Astrocyte (in vitro differentiated cells and primary cell): ENCODE measurements around the gene PLPPR3. TPM values are rescaled to one million over a fixed set of nuclear protein-coding genes. Genes with fewer than 3 reads are reported as not detected.

Experiments
- DNase-seq: peaks from one replicate; pipeline ENCODE4 v3.0.0-alpha.2; 2010; ENCODE audit warnings: low read depth
- FAIRE-seq: peaks from 2 replicates; lab custom pipeline; 2011; peaks lifted over from hg19 to GRCh38; lab: Jason Lieb, UNC
- H2AFZ ChIP-seq: 2 replicates; pipeline ENCODE4 v1.6.0; 2012; ENCODE audit warnings: low read depth, low read length, inconsistent platforms
- H3K27ac ChIP-seq: 2 replicates; pipeline ENCODE4 v1.5.1; 2011; ENCODE audit warnings: low read depth, low read length, inconsistent platforms
- H3K27me3 ChIP-seq: 2 replicates; pipeline ENCODE4 v1.6.0; 2011; ENCODE audit warnings: low read length, inconsistent platforms; ENCODE audit not compliant: insufficient read depth
- H3K36me3 ChIP-seq: 2 replicates; pipeline ENCODE4 v1.5.1; 2011; ENCODE audit warnings: low read length, inconsistent platforms; ENCODE audit not compliant: insufficient read depth
- H3K4me1 ChIP-seq: 2 replicates; pipeline ENCODE4 v1.5.1; 2011; ENCODE audit warnings: low read length, inconsistent platforms; ENCODE audit not compliant: insufficient read depth
- H3K4me2 ChIP-seq: 2 replicates; pipeline ENCODE4 v1.6.0; 2012; ENCODE audit warnings: low read length, inconsistent platforms
- H3K4me3 ChIP-seq: 2 replicates; pipeline ENCODE4 v1.5.1; 2011; ENCODE audit warnings: low read depth, mild to moderate bottlenecking, low read length, inconsistent platforms; ENCODE audit not compliant: insufficient read depth
- H3K79me2 ChIP-seq: 2 replicates; pipeline ENCODE4 v1.6.0; 2012; ENCODE audit warnings: mild to moderate bottlenecking, low read length, inconsistent platforms; ENCODE audit not compliant: insufficient read depth
- H3K9ac ChIP-seq: 2 replicates; pipeline ENCODE4 v1.6.0; 2012; ENCODE audit warnings: mild to moderate bottlenecking, low read length, inconsistent platforms
- H3K9me3 ChIP-seq: 2 replicates; pipeline ENCODE4 v1.5.1; 2012; ENCODE audit warnings: low read depth, mild to moderate bottlenecking, low read length, inconsistent platforms; ENCODE audit not compliant: insufficient read depth
- H4K20me1 ChIP-seq: 2 replicates; pipeline ENCODE4 v1.6.0; 2012; ENCODE audit warnings: low read length, inconsistent platforms; ENCODE audit not compliant: insufficient read depth
- H3K27ac Mint-ChIP-seq: one replicate; pipeline ENCODE4 v1.8.0; 2021; ENCODE audit warnings: mild to moderate bottlenecking, mixed read lengths; ENCODE audit not compliant: unreplicated experiment
- H3K27me3 Mint-ChIP-seq: one replicate; pipeline ENCODE4 v1.8.0; 2021; ENCODE audit warnings: low read depth, mixed read lengths; ENCODE audit not compliant: unreplicated experiment
- H3K36me3 Mint-ChIP-seq: one replicate; pipeline ENCODE4 v1.8.0; 2021; ENCODE audit warnings: low read depth, mixed read lengths; ENCODE audit not compliant: unreplicated experiment
- H3K4me1 Mint-ChIP-seq: one replicate; pipeline ENCODE4 v1.8.0; 2021; ENCODE audit warnings: low read depth, mixed read lengths; ENCODE audit not compliant: unreplicated experiment
- H3K4me3 Mint-ChIP-seq: one replicate; pipeline ENCODE4 v1.8.0; 2021; ENCODE audit warnings: mild to moderate bottlenecking, moderate library complexity, mixed read lengths; ENCODE audit not compliant: unreplicated experiment
- H3K9me3 Mint-ChIP-seq: one replicate; pipeline ENCODE4 v1.8.0; 2021; ENCODE audit warnings: mild to moderate bottlenecking, mixed read lengths; ENCODE audit not compliant: unreplicated experiment
- EZH2 ChIP-seq: IDR thresholded peaks from 2 replicates; pipeline ENCODE4 v1.6.1; 2012; ENCODE audit warnings: mild to moderate bottlenecking, low read length, inconsistent platforms; ENCODE audit not compliant: insufficient read depth
- total RNA-seq: library from RNA; stranded (reverse); gene quantifications from 2 replicates; pipeline ENCODE4 v1.2.1, GENCODE V29; 2021
- TF ChIP-seq, protein P1 (sequence below): IDR thresholded peaks from 2 replicates; pipeline ENCODE4 v1.5.1; 2011; ENCODE audit warnings: low read depth, mild to moderate bottlenecking, inconsistent platforms, low read length, moderate library complexity; ENCODE audit not compliant: insufficient read depth

The PLPPR3 gene
- total RNA-seq, 1 donor from 2014 or later = 36.5 TPM

DNA sequence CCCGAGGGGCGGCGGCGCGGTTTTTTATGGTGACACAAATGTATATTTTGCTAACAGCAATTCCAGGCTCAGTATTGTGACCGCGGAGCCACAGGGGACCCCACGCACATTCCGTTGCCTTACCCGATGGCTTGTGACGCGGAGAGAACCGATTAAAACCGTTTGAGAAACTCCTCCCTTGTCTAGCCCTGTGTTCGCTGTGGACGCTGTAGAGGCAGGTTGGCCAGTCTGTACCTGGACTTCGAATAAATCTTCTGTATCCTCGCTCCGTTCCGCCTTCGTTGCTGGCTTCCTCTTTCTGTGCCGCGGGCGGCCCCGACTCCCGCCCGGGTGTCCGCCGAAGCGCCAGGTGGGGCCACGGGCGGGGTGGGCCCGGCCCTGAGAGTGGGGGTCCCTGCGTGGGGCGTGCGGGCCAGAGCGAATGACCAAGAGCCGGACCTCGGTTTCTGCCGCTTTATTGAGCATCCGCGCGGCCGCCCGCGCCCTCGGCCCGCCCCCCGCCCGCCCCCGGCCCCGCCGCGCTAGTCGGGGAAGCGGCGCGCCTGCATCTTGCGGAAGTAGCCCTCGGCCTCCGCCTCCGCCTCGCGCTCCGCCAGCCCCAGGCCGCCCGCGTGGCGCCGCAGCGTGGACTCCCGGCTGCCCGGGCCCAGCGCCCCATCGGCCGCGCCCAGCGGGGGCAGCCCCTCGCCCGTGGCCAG is 9.6 kb downstream of the PLPPR3 start:
- FAIRE-seq (no peak), DNase-seq (no peak)
- Mint-ChIP-seq H3K9me3 (no peaks in the 10 kb centered on the region), H3K27ac (no peak overlapping the region), H3K27me3 (no peaks in the 10 kb centered on the region), H3K4me3 (no peak overlapping the region), H3K4me1 (no peaks in the 10 kb centered on the region), H3K36me3 (peaks cover 13% of the 10 kb centered on the region)
- Histone ChIP-seq H3K27ac (no peak overlapping the region), H4K20me1 (peaks cover 60% of the 10 kb centered on the region), H3K79me2 (peaks cover 35% of the 10 kb centered on the region), H2AFZ (no peak overlapping the region), H3K9ac (no peak overlapping the region), H3K36me3 (peaks cover 26% of the 10 kb centered on the region), H3K9me3 (no peaks in the 10 kb centered on the region), H3K4me2 (no peak overlapping the region), H3K4me3 (no peak overlapping the region), H3K27me3 (no peaks in the 10 kb centered on the region), H3K4me1 (no peaks in the 10 kb centered on the region)
- no peak for TF ChIP-seq EZH2
- TF ChIP-seq, protein P1, sequence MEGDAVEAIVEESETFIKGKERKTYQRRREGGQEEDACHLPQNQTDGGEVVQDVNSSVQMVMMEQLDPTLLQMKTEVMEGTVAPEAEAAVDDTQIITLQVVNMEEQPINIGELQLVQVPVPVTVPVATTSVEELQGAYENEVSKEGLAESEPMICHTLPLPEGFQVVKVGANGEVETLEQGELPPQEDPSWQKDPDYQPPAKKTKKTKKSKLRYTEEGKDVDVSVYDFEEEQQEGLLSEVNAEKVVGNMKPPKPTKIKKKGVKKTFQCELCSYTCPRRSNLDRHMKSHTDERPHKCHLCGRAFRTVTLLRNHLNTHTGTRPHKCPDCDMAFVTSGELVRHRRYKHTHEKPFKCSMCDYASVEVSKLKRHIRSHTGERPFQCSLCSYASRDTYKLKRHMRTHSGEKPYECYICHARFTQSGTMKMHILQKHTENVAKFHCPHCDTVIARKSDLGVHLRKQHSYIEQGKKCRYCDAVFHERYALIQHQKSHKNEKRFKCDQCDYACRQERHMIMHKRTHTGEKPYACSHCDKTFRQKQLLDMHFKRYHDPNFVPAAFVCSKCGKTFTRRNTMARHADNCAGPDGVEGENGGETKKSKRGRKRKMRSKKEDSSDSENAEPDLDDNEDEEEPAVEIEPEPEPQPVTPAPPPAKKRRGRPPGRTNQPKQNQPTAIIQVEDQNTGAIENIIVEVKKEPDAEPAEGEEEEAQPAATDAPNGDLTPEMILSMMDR = no peak

DNA sequence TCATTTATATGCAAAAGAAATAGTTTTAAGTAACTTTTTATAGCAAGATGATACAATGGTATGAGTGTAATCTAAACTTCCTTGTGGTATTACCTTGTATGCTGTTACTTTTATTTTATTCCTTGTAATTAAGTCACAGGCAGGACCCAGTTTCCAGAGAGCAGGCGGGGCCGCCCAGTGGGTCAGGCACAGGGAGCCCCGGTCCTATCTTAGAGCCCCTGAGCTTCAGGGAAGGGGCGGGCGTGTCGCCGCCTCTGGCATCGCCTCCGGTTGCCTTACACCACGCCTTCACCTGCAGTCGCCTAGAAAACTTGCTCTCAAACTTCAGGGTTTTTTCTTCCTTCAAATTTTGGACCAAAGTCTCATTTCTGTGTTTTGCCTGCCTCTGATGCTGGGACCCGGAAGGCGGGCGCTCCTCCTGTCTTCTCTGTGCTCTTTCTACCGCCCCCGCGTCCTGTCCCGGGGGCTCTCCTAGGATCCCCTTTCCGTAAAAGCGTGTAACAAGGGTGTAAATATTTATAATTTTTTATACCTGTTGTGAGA is 10.2 kb downstream of the PLPPR3 start:
- no peak overlapping the region for H3K4me3 ChIP-seq
- peaks cover 41% of the 10 kb centered on the region for H3K79me2 ChIP-seq
- H3K27me3 Mint-ChIP-seq = no peaks in the 10 kb centered on the region
- H3K36me3 ChIP-seq = peaks cover 32% of the 10 kb centered on the region
- no peak overlapping the region for H2AFZ ChIP-seq
- no peak overlapping the region for H3K27ac Mint-ChIP-seq
- no peaks in the 10 kb centered on the region for H3K9me3 ChIP-seq
- peaks cover 66% of the 10 kb centered on the region for H4K20me1 ChIP-seq
- peaks cover 14% of the 10 kb centered on the region for H3K36me3 Mint-ChIP-seq
- H3K27me3 ChIP-seq = no peaks in the 10 kb centered on the region
- no peaks in the 10 kb centered on the region for H3K4me1 Mint-ChIP-seq
- TF ChIP-seq, protein P1 = no peak
- no peak for TF ChIP-seq EZH2
- H3K4me2 ChIP-seq = no peak overlapping the region
- H3K9me3 Mint-ChIP-seq = no peaks in the 10 kb centered on the region
- no peak overlapping the region for H3K9ac ChIP-seq
- no peak overlapping the region for H3K27ac ChIP-seq
- FAIRE-seq (no peak), DNase-seq (no peak)
- H3K4me3 Mint-ChIP-seq = no peak overlapping the region
- H3K4me1 ChIP-seq = no peaks in the 10 kb centered on the region
